Measurements from ENCODE around the gene CACNA1E. TPM values are rescaled to one million over a fixed set of nuclear protein-coding genes. Genes with fewer than 3 reads are reported as not detected.

The CACNA1E gene
- total and polyA plus RNA-seq, 2 experiments from 2014 or later: 1.1 to 1.7 TPM

DNA sequence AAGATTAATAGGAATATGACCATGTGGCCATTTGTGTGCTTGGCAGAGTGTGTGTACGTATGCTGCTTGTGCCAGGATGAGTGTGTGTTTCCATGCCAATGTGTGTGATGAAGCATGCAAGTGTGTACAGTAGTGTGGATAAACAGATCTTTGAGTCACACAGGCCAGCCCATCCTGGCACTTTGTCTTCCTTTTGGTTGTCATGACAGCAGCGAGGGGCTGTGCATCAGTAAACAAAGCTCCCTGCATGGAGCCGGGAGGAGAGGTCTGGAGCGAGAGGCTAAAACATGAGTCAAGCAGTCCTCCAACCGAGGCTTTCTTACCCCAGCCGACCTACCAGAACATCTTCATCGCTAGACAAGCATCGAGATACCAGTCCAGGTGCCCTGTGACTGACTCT is 221.2 kb downstream of the CACNA1E start:
- Histone ChIP-seq H3K9me3 (ENCODE audit: low read depth) (no peaks in the 10 kb centered on the region), H4K20me1 (ENCODE audit: insufficient read depth, poor library complexity, severe bottlenecking) (no peaks in the 10 kb centered on the region), H2AFZ (no peak overlapping the region), H3K79me2 (no peaks in the 10 kb centered on the region), H3K4me3 (no peak overlapping the region), H3K4me2 (no peak overlapping the region), H3K9me2 (replicated peaks; ENCODE audit: insufficient read depth) (no peaks in the 10 kb centered on the region), H3K4me1 (ENCODE audit: insufficient read depth) (no peaks in the 10 kb centered on the region), H3K27me3 (no peaks in the 10 kb centered on the region), H3K36me3 (replicated peaks; ENCODE audit: insufficient read depth, low read depth) (no peaks in the 10 kb centered on the region), H3K27ac (no peak overlapping the region)
- DNase-seq (ENCODE audit: low spot score): no peak
- 75% methylated on average over 8 of the region's 8 CpGs for WGBS (ENCODE audit: low lambda C conversion rate, missing lambda C conversion rate)
- no peak for TF ChIP-seq EZH2phosphoT487 (IDR thresholded peaks at IDR 0.05; ENCODE audit: low read depth, severe bottlenecking, unreplicated experiment)
- no peak for TF ChIP-seq EZH2 (IDR thresholded peaks at IDR 0.05; ENCODE audit: borderline replicate concordance)
- no peak for TF ChIP-seq CTCF (IDR thresholded peaks at IDR 0.05; ENCODE audit: poor library complexity)

GRCh38 chr1:181711820-181712219 is 228.5 kb downstream of the CACNA1E start:
- Histone ChIP-seq H3K27ac (no peak overlapping the region), H3K27me3 (no peaks in the 10 kb centered on the region), H3K4me2 (no peak overlapping the region), H3K9me3 (ENCODE audit: low read depth) (no peaks in the 10 kb centered on the region), H4K20me1 (ENCODE audit: insufficient read depth, poor library complexity, severe bottlenecking) (no peaks in the 10 kb centered on the region), H3K4me3 (no peak overlapping the region), H3K9me2 (replicated peaks; ENCODE audit: insufficient read depth) (no peaks in the 10 kb centered on the region), H3K36me3 (replicated peaks; ENCODE audit: insufficient read depth, low read depth) (no peaks in the 10 kb centered on the region), H3K4me1 (ENCODE audit: insufficient read depth) (no peaks in the 10 kb centered on the region), H3K79me2 (no peaks in the 10 kb centered on the region), H2AFZ (no peak overlapping the region)
- 98% methylated on average over 4 of the region's 4 CpGs for WGBS (ENCODE audit: low lambda C conversion rate, missing lambda C conversion rate)
- no peak for DNase-seq (ENCODE audit: low spot score)
- no peak for TF ChIP-seq CTCF (IDR thresholded peaks at IDR 0.05; ENCODE audit: poor library complexity)
- no peak for TF ChIP-seq EZH2 (IDR thresholded peaks at IDR 0.05; ENCODE audit: borderline replicate concordance)
- TF ChIP-seq EZH2phosphoT487 (IDR thresholded peaks at IDR 0.05; ENCODE audit: low read depth, severe bottlenecking, unreplicated experiment): no peak

DNA sequence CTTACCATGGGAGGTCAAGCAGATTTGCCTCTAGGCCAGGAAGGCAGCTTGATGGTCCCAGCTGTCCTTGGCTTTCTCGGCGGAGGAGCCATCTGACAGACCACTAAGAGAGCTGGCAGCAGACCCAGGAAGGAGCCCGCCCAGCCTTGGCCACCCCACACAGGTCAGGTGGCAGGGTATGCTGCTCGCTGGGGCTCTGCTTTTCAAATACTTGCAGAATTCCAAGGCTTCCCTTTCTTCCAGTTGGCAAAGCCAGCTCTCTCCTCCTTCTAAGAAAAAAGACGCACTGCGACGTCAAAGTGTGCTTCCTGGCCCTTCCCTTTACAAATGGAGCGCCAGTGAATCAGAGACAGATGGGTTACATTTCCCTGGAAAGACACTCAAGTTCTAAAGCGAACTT is 229.4 kb downstream of the CACNA1E start:
- H3K9me3 ChIP-seq (ENCODE audit: low read depth): no peaks in the 10 kb centered on the region
- no peaks in the 10 kb centered on the region for H3K79me2 ChIP-seq
- no peak overlapping the region for H2AFZ ChIP-seq
- WGBS (ENCODE audit: low lambda C conversion rate, missing lambda C conversion rate): 77% methylated on average over 9 of the region's 9 CpGs
- H3K27ac ChIP-seq: no peak overlapping the region
- H3K27me3 ChIP-seq: no peaks in the 10 kb centered on the region
- no peaks in the 10 kb centered on the region for H3K36me3 ChIP-seq (replicated peaks; ENCODE audit: insufficient read depth, low read depth)
- H3K4me3 ChIP-seq: no peak overlapping the region
- no peaks in the 10 kb centered on the region for H3K9me2 ChIP-seq (replicated peaks; ENCODE audit: insufficient read depth)
- H4K20me1 ChIP-seq (ENCODE audit: insufficient read depth, poor library complexity, severe bottlenecking): no peaks in the 10 kb centered on the region
- TF ChIP-seq EZH2phosphoT487 (IDR thresholded peaks at IDR 0.05; ENCODE audit: low read depth, severe bottlenecking, unreplicated experiment) (no peak), CTCF (IDR thresholded peaks at IDR 0.05; ENCODE audit: poor library complexity) (no peak), EZH2 (IDR thresholded peaks at IDR 0.05; ENCODE audit: borderline replicate concordance) (no peak)
- DNase-seq (ENCODE audit: low spot score): peak; percentile 26
- H3K4me1 ChIP-seq (ENCODE audit: insufficient read depth): no peaks in the 10 kb centered on the region
- no peak overlapping the region for H3K4me2 ChIP-seq

DNA sequence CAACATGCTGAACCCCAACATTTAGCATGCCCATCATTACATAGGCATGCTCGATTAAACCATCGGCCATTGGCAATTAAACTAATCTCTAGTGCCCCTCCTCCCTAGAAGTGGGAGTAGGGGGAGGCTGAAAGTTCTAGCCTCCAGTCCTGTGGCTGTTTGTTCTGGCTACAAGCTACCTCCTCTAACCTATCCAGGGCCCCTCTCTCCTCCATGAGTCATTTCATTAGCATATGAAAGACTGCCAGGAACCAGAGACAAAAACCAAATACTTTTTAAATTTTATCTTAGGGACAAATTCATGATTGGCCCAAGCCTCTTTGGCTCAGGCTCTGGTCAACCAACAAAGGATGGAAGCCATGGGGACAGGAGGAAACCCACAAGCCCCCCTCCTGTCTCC is 231.1 kb downstream of the CACNA1E start:
- H4K20me1 ChIP-seq (ENCODE audit: insufficient read depth, poor library complexity, severe bottlenecking): no peaks in the 10 kb centered on the region
- TF ChIP-seq EZH2 (IDR thresholded peaks at IDR 0.05; ENCODE audit: borderline replicate concordance): no peak
- TF ChIP-seq CTCF (IDR thresholded peaks at IDR 0.05; ENCODE audit: poor library complexity): no peak
- no peak for TF ChIP-seq EZH2phosphoT487 (IDR thresholded peaks at IDR 0.05; ENCODE audit: low read depth, severe bottlenecking, unreplicated experiment)
- no peaks in the 10 kb centered on the region for H3K9me3 ChIP-seq (ENCODE audit: low read depth)
- no peak overlapping the region for H3K4me2 ChIP-seq
- H2AFZ ChIP-seq: no peak overlapping the region
- H3K36me3 ChIP-seq (replicated peaks; ENCODE audit: insufficient read depth, low read depth): no peaks in the 10 kb centered on the region
- no peaks in the 10 kb centered on the region for H3K9me2 ChIP-seq (replicated peaks; ENCODE audit: insufficient read depth)
- H3K4me1 ChIP-seq (ENCODE audit: insufficient read depth): no peaks in the 10 kb centered on the region
- 89% methylated on average over 2 of the region's 2 CpGs for WGBS (ENCODE audit: low lambda C conversion rate, missing lambda C conversion rate)
- no peak for DNase-seq (ENCODE audit: low spot score)
- no peaks in the 10 kb centered on the region for H3K27me3 ChIP-seq
- H3K79me2 ChIP-seq: no peaks in the 10 kb centered on the region
- no peak overlapping the region for H3K27ac ChIP-seq
- no peak overlapping the region for H3K4me3 ChIP-seq

All from hepatocyte (in vitro differentiated cells).